Spleen (tissue), 11 donors: Measurements from ENCODE around the gene ALS2CL. TPM values are rescaled to one million over a fixed set of nuclear protein-coding genes. Genes with fewer than 3 reads are reported as not detected.

ENCODE experiments used
- DNase-seq: peaks from one replicate; pipeline ENCODE4 v3.0.0-alpha.2; 2020
- H3K27ac ChIP-seq, 8 donors: fragments of 200-600 bp; sonication (generic) in 7 of 8; 1 replicate in 4 of 8; 2 replicates in 4 of 8; pipeline versions ENCODE4 v1.5.0 to v1.8.0; 2016 to 2021; ENCODE audit warnings: inconsistent platforms in 4 of 8, mild to moderate bottlenecking in 4 of 8, moderate library complexity in 1 of 8
- H3K27me3 ChIP-seq, 7 donors: fragments of 200-600 bp; sonication (generic) in 6 of 7; replicated peaks in 1 of 7; 1 replicate in 4 of 7; 2 replicates in 3 of 7; pipeline versions ENCODE4 v1.5.0 to v1.8.0; 2016 to 2021; ENCODE audit warnings: inconsistent platforms in 3 of 7, mild to moderate bottlenecking in 1 of 7
- H3K36me3 ChIP-seq, 6 donors: fragments of 200-600 bp; sonication (generic) in 5 of 6; 1 replicate in 4 of 6; 2 replicates in 2 of 6; pipeline versions ENCODE4 v1.5.0 to v1.8.0; 2016 to 2021; ENCODE audit warnings: inconsistent platforms in 2 of 6
- H3K4me1 ChIP-seq, 6 donors: fragments of 200-600 bp; sonication (generic) in 5 of 6; 1 replicate in 3 of 6; 2 replicates in 3 of 6; pipeline versions ENCODE4 v1.5.0 to v1.8.0; 2016 to 2021; ENCODE audit warnings: inconsistent platforms in 3 of 6
- H3K4me3 ChIP-seq, 8 donors: fragments of 200-600 bp; sonication (generic) in 7 of 8; 1 replicate in 4 of 8; 2 replicates in 4 of 8; pipeline versions ENCODE4 v1.5.0 to v1.8.0; 2016 to 2021; ENCODE audit warnings: inconsistent platforms in 4 of 8, mild to moderate bottlenecking in 4 of 8, moderate library complexity in 2 of 8
- H3K9me3 ChIP-seq, 8 donors: fragments of 200-600 bp; sonication (generic) in 7 of 8; 1 replicate in 4 of 8; 2 replicates in 4 of 8; pipeline versions ENCODE4 v1.5.0 to v1.8.0; 2016 to 2021; ENCODE audit warnings: inconsistent platforms in 4 of 8
- CTCF ChIP-seq, 11 experiments: fragments of 200-600 bp in 7 of 11; fragments of 450-650 bp in 4 of 11; sonication (generic) in 4 of 11; IDR thresholded peaks in 8 of 11; conservative IDR thresholded peaks in 3 of 11; 1 replicate in 7 of 11; 2 replicates in 4 of 11; pipeline versions ENCODE4 v1.4.0 to v1.8.0; 2016 to 2021; ENCODE audit warnings: antibody characterized with exemption in 11 of 11, inconsistent platforms in 4 of 11, mild to moderate bottlenecking in 1 of 11
- POLR2A ChIP-seq, 3 donors: fragments of 450-650 bp; IDR thresholded peaks; one replicate each; pipeline ENCODE4 v1.5.1; 2017; ENCODE audit warnings: antibody characterized with exemption in 3 of 3, mild to moderate bottlenecking in 1 of 3
- POLR2AphosphoS5 ChIP-seq, 3 donors: sonication (generic); formaldehyde crosslinking; IDR thresholded peaks; one replicate each; pipeline ENCODE4 v1.5.1; 2017; ENCODE audit warnings: antibody characterized with exemption in 3 of 3
- WGBS, 5 donors: extraction: QIAGEN DNeasy Blood & Tissue Kit in 3 of 5; methylation state at CpG; one replicate each; pipeline versions ENCODE4 v1.1.5 to v1.1.7; 2013 to 2018; 5-methylcytosine and 5-hydroxymethylcytosine counted together
- intact Hi-C: fragments of 100-400 bp; cut with DNase I; formaldehyde crosslinking; loops from one replicate; pipeline ENCODE4 v1.15.0; 2023; ENCODE audit warnings: low total_unique reads
- polyA plus RNA-seq, 3 donors: library from polyadenylated mRNA; stranded (reverse); fragments of 200-250 nt; gene quantifications; one replicate each; pipeline ENCODE4 v1.2.1, GENCODE V29; 2013
- total RNA-seq, 7 donors: library from RNA; depleted of rRNA in 3 of 7; stranded (reverse); fragments of >200 nt in 3 of 7; fragmentation: NEBNext Ultra II Directional in 4 of 7; extraction: Animal tissue kit (Norgen Biotek cat#: 25700) in 4 of 7; gene quantifications; one replicate each; pipeline versions ENCODE4 v1.1.0 to v1.2.1, GENCODE V29; 2016 to 2021
- donor health status: healthy with polysubstance abuse.
- donor health status: DM: no; HTN: no; CAD: no; lungs with moderate emphysema.
- donor health status: DM: no; HTN: no; CAD: no.
- donor health status: Bipolar disorder and iron deficiency.
- donor health status: healthy.
- donor health status: DM: no; HTN: no; CAD: no.
- donor health status: DM: yes; HTN: yes; CAD: no.

ALS2CL gene
- total and polyA plus RNA-seq, 10 donors = 7.9 to 61.2 (median 31.9) TPM

- H3K27ac ChIP-seq = no peak within 1 kb of the TSS
- H3K27me3 ChIP-seq = peaks cover 0 to 22% (median 6%) of the 10 kb centered on the region in 7 donors
- H3K4me1 ChIP-seq = no peaks in the 10 kb centered on the region
- 51 to 80% (median 55%) methylated on average over 39 to 61 of the region's 61 CpGs for WGBS, 5 donors
- H3K36me3 ChIP-seq = no peaks in the 10 kb centered on the region
- TF ChIP-seq CTCF (IDR thresholded peaks at IDR 0.05 in 8 of 11, conservative IDR thresholded peaks at IDR 0.05 in 3 of 11) (peak in 3 of 11 experiments; percentile 10 to 26 (median 14)), POLR2A (IDR thresholded peaks at IDR 0.05) (no peak), POLR2AphosphoS5 (IDR thresholded peaks at IDR 0.05) (no peak)
- no peak within 1 kb of the TSS for H3K4me3 ChIP-seq
- H3K9me3 ChIP-seq = no peaks in the 10 kb centered on the region
- intact Hi-C loops = no loop called here
- peak; percentile 61 for DNase-seq
Observed at GRCh38 chr3:46717447-46718231, 24.2 kb upstream of the ALS2CL start, which contains the start of gene PRSS50. PRSS50 (minus strand) TSS chr3:46717869; CDS start chr3:46717824, 45 bp downstream.

- no peaks in the 10 kb centered on the region for H3K36me3 ChIP-seq
- H3K4me1 ChIP-seq = peaks cover 0 to 2% (median 0%) of the 10 kb centered on the region in 6 donors
- DNase-seq = no peak
- H3K27me3 ChIP-seq = peaks cover 0 to 22% (median 6%) of the 10 kb centered on the region in 7 donors
- H3K27ac ChIP-seq = no peak overlapping the region
- WGBS, 5 donors = 83 to 92% (median 91%) methylated on average over 13 to 19 of the region's 19 CpGs
- H3K4me3 ChIP-seq = no peak overlapping the region
- H3K9me3 ChIP-seq = no peaks in the 10 kb centered on the region
- intact Hi-C loops = no loop called here
- TF ChIP-seq POLR2A (IDR thresholded peaks at IDR 0.05) (no peak), POLR2AphosphoS5 (IDR thresholded peaks at IDR 0.05) (no peak), CTCF (IDR thresholded peaks at IDR 0.05 in 8 of 11, conservative IDR thresholded peaks at IDR 0.05 in 3 of 11) (no peak)
Observed at GRCh38 chr3:46716461-46717441, 23.3 kb upstream of the ALS2CL start.

- no peak for DNase-seq
- no peaks in the 10 kb centered on the region for H3K9me3 ChIP-seq
- H3K4me1 ChIP-seq = peaks cover 0 to 6% (median 0%) of the 10 kb centered on the region in 6 donors
- WGBS, 5 donors = 81 to 92% (median 88%) methylated on average over 4 to 11 of the region's 11 CpGs
- intact Hi-C loops = no loop called here
- H3K27me3 ChIP-seq = peaks cover 0 to 22% (median 6%) of the 10 kb centered on the region in 7 donors
- no peaks in the 10 kb centered on the region for H3K36me3 ChIP-seq
- H3K4me3 ChIP-seq = no peak overlapping the region
- TF ChIP-seq POLR2AphosphoS5 (IDR thresholded peaks at IDR 0.05) (no peak), POLR2A (IDR thresholded peaks at IDR 0.05) (no peak), CTCF (IDR thresholded peaks at IDR 0.05 in 8 of 11, conservative IDR thresholded peaks at IDR 0.05 in 3 of 11) (no peak)
- H3K27ac ChIP-seq = no peak overlapping the region
Observed at GRCh38 chr3:46715507-46716175, 22.2 kb upstream of the ALS2CL start.
